ENCODE measurements around the gene TMEM95.

Gene TMEM95

DNA sequence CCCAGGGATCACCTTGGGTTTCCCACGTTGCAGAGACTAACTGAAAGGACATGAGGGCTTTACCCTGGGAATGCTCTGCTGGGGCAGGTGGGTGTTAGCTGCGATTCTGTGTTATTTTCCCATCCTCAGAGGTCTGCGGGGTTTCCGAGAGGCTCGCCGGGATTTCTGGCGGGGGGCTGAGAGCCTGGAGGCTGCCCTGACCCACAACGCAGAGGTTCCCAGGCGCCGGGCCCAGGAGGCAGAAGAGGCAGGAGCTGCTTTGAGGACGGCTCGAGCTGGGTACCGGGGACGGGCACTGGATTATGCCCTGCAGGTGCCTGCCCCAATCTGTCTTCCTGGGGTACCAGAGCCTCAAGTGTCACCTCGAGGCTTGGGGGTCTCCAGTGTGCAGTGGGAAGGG lies 11.7 kb upstream of the TMEM95 start:
- no peak for TF ChIP-seq SNAI2 (CRISPR knock-in tag; IDR thresholded peaks at IDR 0.05)
- TF ChIP-seq ESRRG (CRISPR knock-in tag; IDR thresholded peaks at IDR 0.05) = no peak
- TF ChIP-seq ARNTL (CRISPR knock-in tag; IDR thresholded peaks at IDR 0.05; ENCODE audit: borderline replicate concordance, low read depth) = no peak
- TF ChIP-seq ISL1 (CRISPR knock-in tag; IDR thresholded peaks at IDR 0.05) = no peak
- TF ChIP-seq, protein P1, sequence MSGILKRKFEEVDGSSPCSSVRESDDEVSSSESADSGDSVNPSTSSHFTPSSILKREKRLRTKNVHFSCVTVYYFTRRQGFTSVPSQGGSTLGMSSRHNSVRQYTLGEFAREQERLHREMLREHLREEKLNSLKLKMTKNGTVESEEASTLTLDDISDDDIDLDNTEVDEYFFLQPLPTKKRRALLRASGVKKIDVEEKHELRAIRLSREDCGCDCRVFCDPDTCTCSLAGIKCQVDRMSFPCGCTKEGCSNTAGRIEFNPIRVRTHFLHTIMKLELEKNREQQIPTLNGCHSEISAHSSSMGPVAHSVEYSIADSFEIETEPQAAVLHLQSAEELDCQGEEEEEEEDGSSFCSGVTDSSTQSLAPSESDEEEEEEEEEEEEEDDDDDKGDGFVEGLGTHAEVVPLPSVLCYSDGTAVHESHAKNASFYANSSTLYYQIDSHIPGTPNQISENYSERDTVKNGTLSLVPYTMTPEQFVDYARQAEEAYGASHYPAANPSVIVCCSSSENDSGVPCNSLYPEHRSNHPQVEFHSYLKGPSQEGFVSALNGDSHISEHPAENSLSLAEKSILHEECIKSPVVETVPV (CRISPR knock-in tag; IDR thresholded peaks at IDR 0.05) = no peak
- no peak for TF ChIP-seq OSR1 (CRISPR knock-in tag; IDR thresholded peaks at IDR 0.05)
- TF ChIP-seq PPARA (CRISPR knock-in tag; IDR thresholded peaks at IDR 0.05; ENCODE audit: borderline replicate concordance) = no peak
- no peak for TF ChIP-seq TOX (CRISPR knock-in tag; IDR thresholded peaks at IDR 0.05; ENCODE audit: borderline replicate concordance)
- TF ChIP-seq, protein P2, sequence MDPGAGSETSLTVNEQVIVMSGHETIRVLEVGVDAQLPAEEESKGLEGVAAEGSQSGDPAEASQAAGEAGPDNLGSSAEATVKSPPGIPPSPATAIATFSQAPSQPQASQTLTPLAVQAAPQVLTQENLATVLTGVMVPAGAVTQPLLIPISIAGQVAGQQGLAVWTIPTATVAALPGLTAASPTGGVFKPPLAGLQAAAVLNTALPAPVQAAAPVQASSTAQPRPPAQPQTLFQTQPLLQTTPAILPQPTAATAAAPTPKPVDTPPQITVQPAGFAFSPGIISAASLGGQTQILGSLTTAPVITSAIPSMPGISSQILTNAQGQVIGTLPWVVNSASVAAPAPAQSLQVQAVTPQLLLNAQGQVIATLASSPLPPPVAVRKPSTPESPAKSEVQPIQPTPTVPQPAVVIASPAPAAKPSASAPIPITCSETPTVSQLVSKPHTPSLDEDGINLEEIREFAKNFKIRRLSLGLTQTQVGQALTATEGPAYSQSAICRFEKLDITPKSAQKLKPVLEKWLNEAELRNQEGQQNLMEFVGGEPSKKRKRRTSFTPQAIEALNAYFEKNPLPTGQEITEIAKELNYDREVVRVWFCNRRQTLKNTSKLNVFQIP (CRISPR knock-in tag; IDR thresholded peaks at IDR 0.05; ENCODE audit: borderline replicate concordance, low read depth) = no peak
- TF ChIP-seq ZNF565 (CRISPR knock-in tag; conservative IDR thresholded peaks at IDR 0.05; ENCODE audit: low read depth) = no peak
- TF ChIP-seq, protein P3, sequence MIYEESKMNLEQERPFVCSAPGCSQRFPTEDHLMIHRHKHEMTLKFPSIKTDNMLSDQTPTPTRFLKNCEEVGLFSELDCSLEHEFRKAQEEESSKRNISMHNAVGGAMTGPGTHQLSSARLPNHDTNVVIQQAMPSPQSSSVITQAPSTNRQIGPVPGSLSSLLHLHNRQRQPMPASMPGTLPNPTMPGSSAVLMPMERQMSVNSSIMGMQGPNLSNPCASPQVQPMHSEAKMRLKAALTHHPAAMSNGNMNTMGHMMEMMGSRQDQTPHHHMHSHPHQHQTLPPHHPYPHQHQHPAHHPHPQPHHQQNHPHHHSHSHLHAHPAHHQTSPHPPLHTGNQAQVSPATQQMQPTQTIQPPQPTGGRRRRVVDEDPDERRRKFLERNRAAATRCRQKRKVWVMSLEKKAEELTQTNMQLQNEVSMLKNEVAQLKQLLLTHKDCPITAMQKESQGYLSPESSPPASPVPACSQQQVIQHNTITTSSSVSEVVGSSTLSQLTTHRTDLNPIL (CRISPR knock-in tag; IDR thresholded peaks at IDR 0.05; ENCODE audit: low read depth) = no peak
- TF ChIP-seq, protein P4, sequence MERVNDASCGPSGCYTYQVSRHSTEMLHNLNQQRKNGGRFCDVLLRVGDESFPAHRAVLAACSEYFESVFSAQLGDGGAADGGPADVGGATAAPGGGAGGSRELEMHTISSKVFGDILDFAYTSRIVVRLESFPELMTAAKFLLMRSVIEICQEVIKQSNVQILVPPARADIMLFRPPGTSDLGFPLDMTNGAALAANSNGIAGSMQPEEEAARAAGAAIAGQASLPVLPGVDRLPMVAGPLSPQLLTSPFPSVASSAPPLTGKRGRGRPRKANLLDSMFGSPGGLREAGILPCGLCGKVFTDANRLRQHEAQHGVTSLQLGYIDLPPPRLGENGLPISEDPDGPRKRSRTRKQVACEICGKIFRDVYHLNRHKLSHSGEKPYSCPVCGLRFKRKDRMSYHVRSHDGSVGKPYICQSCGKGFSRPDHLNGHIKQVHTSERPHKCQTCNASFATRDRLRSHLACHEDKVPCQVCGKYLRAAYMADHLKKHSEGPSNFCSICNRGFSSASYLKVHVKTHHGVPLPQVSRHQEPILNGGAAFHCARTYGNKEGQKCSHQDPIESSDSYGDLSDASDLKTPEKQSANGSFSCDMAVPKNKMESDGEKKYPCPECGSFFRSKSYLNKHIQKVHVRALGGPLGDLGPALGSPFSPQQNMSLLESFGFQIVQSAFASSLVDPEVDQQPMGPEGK (CRISPR knock-in tag; IDR thresholded peaks at IDR 0.05; ENCODE audit: borderline replicate concordance) = no peak
- TF ChIP-seq CSDC2 (CRISPR knock-in tag; IDR thresholded peaks at IDR 0.05) = no peak
- no peak for TF ChIP-seq ZC3H10 (CRISPR knock-in tag; IDR thresholded peaks at IDR 0.05)
- TF ChIP-seq ZNF70 (CRISPR knock-in tag; IDR thresholded peaks at IDR 0.05) = no peak
- no peak for TF ChIP-seq ZFP30 (CRISPR knock-in tag; IDR thresholded peaks at IDR 0.05)
- no peak for ATAC-seq

DNA sequence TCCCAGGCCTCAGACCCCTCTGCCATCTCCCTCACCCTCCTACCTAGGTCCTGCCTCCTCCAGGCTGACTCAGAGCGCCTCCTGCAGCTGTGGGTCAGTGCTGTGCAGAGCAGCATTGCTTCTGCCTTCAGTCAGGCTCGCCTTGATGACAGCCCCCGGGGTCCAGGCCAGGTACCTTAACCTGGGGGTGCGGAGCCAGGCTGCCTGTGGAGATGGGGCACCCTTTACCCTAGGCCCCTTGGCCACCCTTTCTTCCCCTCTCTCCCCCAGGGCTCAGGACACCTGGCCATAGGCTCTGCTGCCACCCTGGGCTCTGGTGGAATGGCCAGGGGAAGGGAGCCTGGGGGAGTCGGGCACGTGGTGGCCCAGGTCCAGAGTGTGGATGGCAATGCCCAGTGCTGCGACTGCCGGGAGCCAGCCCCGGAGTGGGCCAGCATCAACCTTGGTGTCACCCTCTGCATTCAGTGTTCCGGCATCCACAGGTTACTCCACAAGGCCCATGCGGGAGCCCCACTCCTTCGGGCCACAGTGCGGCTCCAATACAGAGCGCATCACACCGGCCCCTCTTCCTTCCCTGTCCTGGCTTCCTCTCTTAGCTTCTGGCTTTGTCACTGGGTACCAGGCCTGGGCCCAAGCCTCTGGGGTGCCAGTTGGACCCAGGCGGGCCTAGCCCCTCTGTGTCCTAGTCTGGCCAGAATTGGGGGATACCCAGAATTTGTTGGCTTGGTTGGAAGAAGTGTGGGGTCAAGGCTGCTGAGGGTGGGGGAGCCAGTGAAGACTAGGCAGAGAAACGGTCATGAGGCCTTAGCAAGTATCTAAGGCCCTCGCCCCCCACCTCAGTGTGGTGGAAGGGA lies 8.0 kb upstream of the TMEM95 start:
- ATAC-seq = no peak
- TF ChIP-seq, protein P1 (CRISPR knock-in tag; IDR thresholded peaks at IDR 0.05) = no peak
- TF ChIP-seq RARB (CRISPR knock-in tag; IDR thresholded peaks at IDR 0.05) = no peak
- TF ChIP-seq SNAI2 (CRISPR knock-in tag; IDR thresholded peaks at IDR 0.05) = no peak
- TF ChIP-seq, protein P4 (CRISPR knock-in tag; IDR thresholded peaks at IDR 0.05; ENCODE audit: borderline replicate concordance) = no peak
- TF ChIP-seq TOX (CRISPR knock-in tag; IDR thresholded peaks at IDR 0.05; ENCODE audit: borderline replicate concordance) = no peak
- TF ChIP-seq CSDC2 (CRISPR knock-in tag; IDR thresholded peaks at IDR 0.05) = no peak
- no peak for TF ChIP-seq ZFP30 (CRISPR knock-in tag; IDR thresholded peaks at IDR 0.05)
- no peak for TF ChIP-seq ZNF70 (CRISPR knock-in tag; IDR thresholded peaks at IDR 0.05)
